HEK293T (cell line): ENCODE data around the gene MLLT10.

Source experiments
- BHLHE40 ChIP-seq: fragments of 450-650 bp; IDR thresholded peaks from 2 replicates; pipeline ENCODE4 v1.6.1; 2016; ENCODE audit warnings: mild to moderate bottlenecking, moderate library complexity, borderline replicate concordance
- HDGF ChIP-seq: fragments of 450-650 bp; IDR thresholded peaks from 2 replicates; pipeline ENCODE4 v1.6.1; 2017; ENCODE audit warnings: antibody characterized with exemption, borderline replicate concordance
- SP1 ChIP-seq: fragments of 450-650 bp; IDR thresholded peaks from 2 replicates; pipeline ENCODE4 v1.6.1; 2017

- TF ChIP-seq BHLHE40 (no peak), HDGF (no peak), SP1 (no peak)
Observed at GRCh38 chr10:21487416-21488180, 46.4 kb upstream of the MLLT10 start.
